Stimulated activated CD4-positive, alpha-beta T cell treated with anti-CD3 and anti-CD28 coated beads, Interleukin-4, amount 100 ng/mL, for 1 hour (primary cell): Measurements from ENCODE around the gene CPNE4.
"Not testable (repeated sequence)": the region's sequence is repeated elsewhere in the genome, so short reads cannot be mapped to it uniquely, and the experiment has no call there.

Experiments
- DNase-seq: peaks from one replicate; pipeline ENCODE4 v3.0.0-alpha.2; 2020

CPNE4 gene

DNA sequence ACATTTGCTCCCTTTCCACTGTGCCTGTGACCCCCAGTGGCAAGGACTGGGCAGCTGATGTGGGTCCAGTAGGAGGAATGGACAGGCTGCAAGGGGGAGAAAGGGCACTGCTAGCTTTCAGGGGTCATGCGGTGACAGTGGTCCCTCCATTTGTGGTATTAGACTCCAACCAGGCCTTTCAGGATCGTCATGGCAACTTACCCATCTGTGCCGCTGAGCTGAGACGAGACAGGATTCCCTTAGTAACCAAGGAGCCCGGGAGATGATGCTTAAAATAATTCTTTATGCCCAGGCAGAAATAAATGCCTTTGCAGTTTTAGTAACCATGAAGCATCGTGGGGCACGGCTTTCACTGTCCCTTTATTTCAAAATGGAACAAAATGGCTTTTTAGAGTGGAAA is 516.1 kb downstream of the CPNE4 start:
- DNase-seq = no peak

DNA sequence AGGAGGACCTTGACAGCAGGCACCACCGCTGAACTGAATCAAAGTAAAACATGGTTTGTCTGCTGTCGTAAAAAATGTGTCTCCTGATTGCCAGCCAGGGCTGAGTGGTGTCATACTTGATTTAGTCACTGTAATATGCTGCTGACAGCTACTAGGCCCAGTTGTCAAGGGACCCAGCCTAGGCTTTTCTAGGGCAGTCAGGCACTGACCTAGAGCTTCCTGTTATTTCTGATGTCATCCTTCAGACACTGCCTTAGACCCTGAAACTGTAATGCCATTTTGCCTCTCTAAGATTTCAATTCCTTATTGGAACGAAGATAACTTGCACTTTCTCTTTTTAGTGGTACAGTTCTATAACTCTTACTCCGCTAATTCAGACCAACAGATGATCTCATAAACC is 529.4 kb downstream of the CPNE4 start:
- DNase-seq = no peak

DNA sequence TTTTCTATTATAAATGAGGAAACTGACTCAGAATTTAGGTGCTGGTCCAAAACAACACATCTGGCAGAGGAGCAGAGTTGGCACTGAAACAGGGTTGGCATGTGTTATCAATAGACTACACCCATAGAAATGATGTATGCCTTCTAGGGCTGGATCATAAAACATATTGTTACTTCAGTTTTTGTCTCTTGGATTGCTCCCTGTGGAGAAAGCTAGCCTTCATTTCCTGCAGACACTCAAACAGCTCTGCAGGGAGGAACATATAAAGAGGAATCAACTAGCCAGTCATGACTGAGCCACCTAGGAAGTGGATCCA is 531.5 kb downstream of the CPNE4 start:
- DNase-seq = no peak

DNA sequence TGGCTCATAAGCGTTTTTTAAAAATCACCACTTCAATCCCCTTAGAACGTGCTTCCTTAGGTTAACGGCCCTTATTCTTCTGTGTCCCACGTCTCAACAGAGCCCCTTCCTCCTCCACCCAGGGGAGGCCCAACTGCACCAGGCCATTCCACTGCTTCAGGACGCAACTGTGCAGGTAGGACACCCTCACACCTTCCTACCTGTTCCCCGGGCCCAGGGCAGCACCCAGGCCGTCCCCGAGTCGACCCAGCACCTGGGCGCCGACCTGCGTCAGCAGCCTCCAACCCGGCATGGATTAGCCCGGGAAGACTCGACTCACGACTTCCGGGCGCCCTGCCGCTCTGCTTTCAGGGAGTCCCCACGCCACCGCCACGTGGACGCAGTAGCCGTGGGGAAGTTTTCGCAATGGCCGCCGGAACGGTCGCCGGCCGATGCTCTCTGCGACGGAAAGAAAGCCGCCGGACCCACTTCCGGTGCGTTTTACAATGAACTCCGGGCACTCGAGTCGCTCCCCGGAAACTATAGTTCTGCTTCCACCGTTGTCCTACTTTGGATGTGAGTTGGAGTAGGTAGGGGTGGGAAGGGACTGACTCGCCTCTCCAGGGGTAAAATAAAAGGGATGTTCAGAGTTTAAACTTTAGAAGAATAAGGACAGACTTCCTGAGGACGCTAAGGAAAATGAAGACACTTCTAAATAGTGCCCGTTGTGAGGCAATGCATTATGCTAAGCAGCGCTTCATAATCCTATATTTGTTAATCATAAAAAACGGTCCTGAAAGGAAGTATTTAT is 532.1 kb downstream of the CPNE4 start, which contains the start of gene MRPL3:
Gene MRPL3, minus strand, starts transcription at position 442 of the 790 bp plus-strand sequence. Its CDS starts 150 bp downstream, at position 292.
- DNase-seq = peak; percentile 84

DNA sequence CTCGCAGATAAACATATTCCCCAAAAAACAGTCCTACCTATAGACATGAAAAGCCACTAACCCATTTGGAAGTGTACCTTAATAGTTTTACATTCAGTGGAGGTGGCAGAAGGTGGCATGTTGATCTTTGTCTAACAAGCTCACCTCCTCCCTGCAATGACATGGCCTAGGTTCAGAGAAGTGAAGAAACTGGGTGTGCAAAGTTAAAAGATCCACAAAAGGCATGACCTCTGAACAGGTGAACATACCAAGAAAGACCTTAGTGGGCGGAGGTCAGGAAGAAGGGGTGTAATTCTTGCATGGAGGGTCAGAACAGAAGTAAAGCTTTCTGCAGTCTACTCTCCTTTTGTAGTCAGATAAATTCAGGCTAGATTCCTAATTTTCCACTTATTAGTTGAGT is 532.9 kb downstream of the CPNE4 start:
- no peak for DNase-seq

DNA sequence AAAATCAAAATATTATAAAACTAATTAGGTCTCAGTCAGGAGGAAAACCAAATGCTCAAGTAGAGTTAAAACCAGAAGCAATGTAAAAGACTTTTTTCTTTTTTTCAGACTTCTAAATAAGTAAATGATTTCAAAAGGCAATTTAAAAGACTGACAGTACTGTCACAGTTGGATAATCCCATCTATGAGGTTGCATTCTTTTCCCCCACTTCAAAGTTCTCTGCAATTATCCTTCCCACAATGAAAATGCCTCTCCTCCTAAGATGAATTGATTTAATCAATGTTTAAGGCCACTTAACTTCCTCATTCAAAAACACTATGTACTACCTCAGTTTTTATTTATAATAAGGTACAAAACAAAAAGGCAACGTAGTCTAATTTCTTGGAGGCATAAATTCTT is 540.1 kb downstream of the CPNE4 start:
- no peak for DNase-seq

DNA sequence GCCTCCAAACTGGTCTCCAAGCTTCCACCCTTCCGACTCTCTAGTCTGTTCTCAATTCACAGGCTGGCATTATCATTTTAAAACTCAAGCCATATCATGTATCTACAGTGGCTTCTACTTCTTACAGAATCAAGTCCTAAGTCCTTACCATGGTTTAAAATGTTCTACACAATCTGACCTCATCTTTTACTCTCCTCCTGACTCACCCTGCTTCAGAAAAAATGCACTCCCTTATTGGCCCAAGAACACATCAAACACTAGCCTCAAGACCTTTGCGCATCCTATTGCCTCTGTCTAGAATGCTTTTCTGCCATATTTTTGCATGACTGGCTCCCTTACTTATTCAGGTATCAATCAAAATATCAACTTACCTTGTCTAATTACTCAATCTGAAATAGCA is 543.0 kb downstream of the CPNE4 start:
- no peak for DNase-seq

DNA sequence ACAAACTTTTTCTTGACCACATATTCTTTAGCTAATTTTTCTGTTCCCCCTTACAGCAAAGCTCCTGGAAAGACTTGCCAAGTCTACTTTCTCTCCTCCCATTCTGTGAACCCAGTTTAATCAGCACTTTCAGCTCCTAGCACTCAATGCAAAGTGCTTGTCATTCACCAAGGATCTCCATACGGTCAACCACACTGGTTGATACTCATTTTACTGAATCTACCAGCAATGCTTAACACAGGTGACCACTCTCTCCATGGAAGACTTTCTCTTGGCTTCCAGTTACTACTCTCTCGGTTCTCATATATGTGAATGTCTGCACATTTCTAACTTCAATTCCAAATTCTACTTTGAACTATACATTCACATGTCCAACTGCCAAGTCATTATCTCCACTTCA is 543.7 kb downstream of the CPNE4 start:
- no peak for DNase-seq

DNA sequence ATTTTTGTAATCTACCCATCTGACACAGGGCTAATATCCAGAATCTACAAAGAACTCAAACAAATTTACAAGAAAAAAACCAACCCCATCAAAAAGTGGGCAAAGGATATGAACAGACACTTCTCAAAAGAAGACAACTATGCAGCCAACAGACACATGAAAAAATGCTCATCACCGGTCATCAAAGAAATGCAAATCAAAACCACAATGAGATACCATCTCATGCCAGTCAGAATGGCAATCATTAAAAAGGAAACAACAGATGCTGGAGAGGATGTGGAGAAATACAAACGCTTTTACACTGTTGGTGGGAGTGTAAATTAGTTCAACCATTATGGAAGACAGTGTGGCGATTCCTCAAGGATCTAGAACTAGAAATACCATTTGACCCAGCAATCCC is 548.3 kb downstream of the CPNE4 start:
- DNase-seq = not testable (repeated sequence)

DNA sequence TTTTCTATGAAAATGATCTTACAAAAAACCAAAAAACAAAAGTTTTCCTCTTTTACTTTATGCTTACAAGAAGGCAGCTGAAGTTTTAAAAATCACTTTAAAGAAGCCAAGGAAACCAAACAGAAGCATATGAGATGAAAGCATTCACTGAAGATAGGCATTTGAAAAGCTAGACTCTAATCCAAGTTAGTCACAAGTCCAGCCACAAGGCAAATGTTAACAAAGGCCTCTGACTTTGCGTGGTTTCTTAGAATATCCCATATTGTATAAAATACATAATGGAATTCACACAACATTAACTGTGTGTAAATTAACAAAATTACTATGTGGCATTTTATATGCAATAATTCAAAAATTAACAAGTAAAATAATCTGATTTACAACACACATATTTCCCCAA is 549.7 kb downstream of the CPNE4 start:
- no peak for DNase-seq

DNA sequence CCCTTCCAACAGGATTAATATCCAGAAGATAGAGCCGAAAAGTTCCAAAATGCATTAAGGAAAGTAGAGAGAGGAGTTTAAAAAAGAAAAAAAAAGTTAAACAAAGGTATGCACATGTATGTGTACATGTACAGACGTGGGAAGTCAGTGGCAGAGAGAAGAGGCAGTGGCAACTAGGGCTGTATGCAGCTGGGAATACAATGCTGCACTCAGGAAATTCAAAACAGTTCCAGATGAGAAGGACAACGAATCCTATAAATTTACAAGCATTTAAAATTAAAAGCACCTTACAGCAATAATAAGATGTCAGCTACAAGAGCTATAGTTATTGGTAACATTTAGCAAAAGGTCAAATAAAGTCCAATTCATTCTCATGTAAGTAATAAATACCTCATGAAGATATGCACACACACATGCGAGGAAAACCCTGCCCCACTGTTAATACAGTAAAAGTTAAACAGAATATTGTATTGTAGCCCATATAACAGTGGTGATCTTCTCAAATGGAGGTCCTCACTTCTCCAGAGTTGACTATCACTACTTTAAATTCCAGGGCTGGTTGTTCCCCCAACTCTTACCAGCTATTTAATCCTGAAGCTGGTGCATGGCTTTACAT is 550.2 kb downstream of the CPNE4 start:
- DNase-seq = no peak
